ENCODE measurements around the gene SYTL5.

GRCh38 chrX:38061335-38061734, 55.0 kb downstream of the SYTL5 start:
- TF ChIP-seq EZH2 (IDR thresholded peaks at IDR 0.05), result no peak
- no peak for TF ChIP-seq POLR2AphosphoS5 (IDR thresholded peaks at IDR 0.05; ENCODE audit: borderline replicate concordance, low read depth, low read length)

Measured in SK-N-MC (cell line).